A549 (cell line): ENCODE results near the gene MYF5. TPM values are rescaled to one million over a fixed set of nuclear protein-coding genes. Genes with fewer than 3 reads are reported as not detected.

Experiments
- ATAC-seq, 2 experiments: fragments of 200-7000 bp in 1 of 2; fragments of >200 bp in 1 of 2; cut with Nextera tagmentation in 1 of 2; cut with Tn5 transposase in 1 of 2; 3 replicates each; pipeline versions ENCODE4 v1.8.0 to v1.9.1; 2018 to 2020; ENCODE audit warnings: mild to moderate bottlenecking in 1 of 2, moderate library complexity in 1 of 2
- CTCF ChIA-PET: fragments of 300-600 bp; sonication (Branson Sonifier 250); formaldehyde crosslinking; extraction: SDS; loops from one replicate; lab custom pipeline; 2021; ENCODE audit warnings: antibody characterized with exemption, inconsistent platforms; lab: Yijun Ruan, JAX
- POLR2A ChIA-PET: fragments of 350-600 bp; formaldehyde crosslinking; extraction: SDS; loops from one replicate; lab custom pipeline; 2021; ENCODE audit warnings: antibody characterized with exemption, inconsistent platforms; lab: Yijun Ruan, JAX
- DNase-seq, 2 experiments: peaks; one replicate each; pipeline versions ENCODE4 v3.0.0 to v3.0.0-alpha.2; 2011 to 2016; ENCODE audit warnings: low read depth in 1 of 2, low spot score in 1 of 2
- FAIRE-seq: peaks from 2 replicates; lab custom pipeline; 2011; peaks lifted over from hg19 to GRCh38; lab: Jason Lieb, UNC
- H3K27ac ChIP-seq, 2 experiments: fragments of >200 bp; sonication (Bioruptor Twin); formaldehyde crosslinking; 3 replicates each; pipeline ENCODE4 v1.5.1; 2016 to 2017
- H3K4me1 ChIP-seq: fragments of >200 bp; sonication (Bioruptor Twin); formaldehyde crosslinking; 3 replicates; pipeline ENCODE4 v1.6.1; 2016
- H3K4me2 ChIP-seq: fragments of >200 bp; sonication (Bioruptor Twin); formaldehyde crosslinking; 3 replicates; pipeline ENCODE4 v1.6.1; 2016
- H3K4me3 ChIP-seq: fragments of >200 bp; sonication (Bioruptor Twin); formaldehyde crosslinking; 3 replicates; pipeline ENCODE4 v1.5.1; 2016
- H3K9me3 ChIP-seq: fragments of >200 bp; sonication (Bioruptor Twin); formaldehyde crosslinking; 3 replicates; pipeline ENCODE4 v1.6.1; 2016
- ATOH8 ChIP-seq: fragments of 250-450 bp; sonication (Bioruptor Pico); IDR thresholded peaks from 2 replicates; pipeline ENCODE4 v1.5.0; 2020; ENCODE audit warnings: low read depth, mild to moderate bottlenecking, moderate library complexity
- CHD4 ChIP-seq: fragments of 200-600 bp; sonication (generic); IDR thresholded peaks from 2 replicates; pipeline ENCODE4 v1.6.1; 2016; ENCODE audit warnings: antibody characterized with exemption, mild to moderate bottlenecking, borderline replicate concordance
- CTCF ChIP-seq: fragments of >200 bp; sonication (Bioruptor Twin); formaldehyde crosslinking; IDR thresholded peaks from 3 replicates; pipeline ENCODE4 v1.5.1; 2016
- E2F6 ChIP-seq: IDR thresholded peaks from 2 replicates; pipeline ENCODE4 v1.6.1; 2012; ENCODE audit warnings: low read depth, borderline replicate concordance
- EHF ChIP-seq: fragments of 250-450 bp; sonication (Bioruptor Pico); IDR thresholded peaks from 2 replicates; pipeline ENCODE4 v1.5.0; 2020; ENCODE audit warnings: mild to moderate bottlenecking
- FOSL2 ChIP-seq, 2 experiments: fragments of 450-650 bp in 1 of 2; fragments of >200 bp in 1 of 2; sonication (Bioruptor Twin) in 1 of 2; formaldehyde crosslinking; IDR thresholded peaks; 2 replicates each; pipeline versions ENCODE4 v1.5.0 to v1.6.1; 2016 to 2020; ENCODE audit warnings: mild to moderate bottlenecking in 1 of 2, moderate library complexity in 1 of 2
- FOXS1 ChIP-seq: fragments of 250-450 bp; sonication (Bioruptor Pico); IDR thresholded peaks from 2 replicates; pipeline ENCODE4 v1.5.0; 2020; ENCODE audit warnings: mild to moderate bottlenecking, moderate library complexity
- HDAC2 ChIP-seq: fragments of 200-600 bp; sonication (generic); IDR thresholded peaks from 2 replicates; pipeline ENCODE4 v1.6.1; 2016
- HEYL ChIP-seq: fragments of 250-450 bp; sonication (Bioruptor Pico); IDR thresholded peaks from 2 replicates; pipeline ENCODE4 v1.8.0; 2021; ENCODE audit warnings: mild to moderate bottlenecking, moderate library complexity
- HOXA7 ChIP-seq: fragments of 250-450 bp; sonication (Bioruptor Pico); IDR thresholded peaks from 2 replicates; pipeline ENCODE4 v1.5.0; 2020; ENCODE audit warnings: mild to moderate bottlenecking, moderate library complexity
- HOXB5 ChIP-seq: fragments of 250-450 bp; sonication (Bioruptor Pico); IDR thresholded peaks from 2 replicates; pipeline ENCODE4 v1.5.0; 2020; ENCODE audit warnings: mild to moderate bottlenecking, moderate library complexity
- JUN ChIP-seq, 2 experiments: fragments of >200 bp; sonication (Bioruptor Twin); formaldehyde crosslinking; IDR thresholded peaks; 2 replicates in 1 of 2; 3 replicates in 1 of 2; pipeline ENCODE4 v1.6.1; 2016 to 2017
- KDM1A ChIP-seq: fragments of 200-600 bp; sonication (generic); IDR thresholded peaks from 2 replicates; pipeline ENCODE4 v1.6.1; 2016; ENCODE audit warnings: low read depth, mild to moderate bottlenecking
- KDM5A ChIP-seq: fragments of 200-600 bp; sonication (generic); IDR thresholded peaks from 2 replicates; pipeline ENCODE4 v1.6.1; 2016; ENCODE audit warnings: antibody characterized with exemption, mild to moderate bottlenecking
- MAX ChIP-seq: IDR thresholded peaks from 2 replicates; pipeline ENCODE4 v1.6.1; 2012
- MYC ChIP-seq: IDR thresholded peaks from 2 replicates; pipeline ENCODE4 v1.6.1; 2012; ENCODE audit warnings: mild to moderate bottlenecking, inconsistent platforms, low read length, improper control_type of control experiment, borderline replicate concordance
- NPAS2 ChIP-seq: fragments of 250-450 bp; sonication (Bioruptor Pico); IDR thresholded peaks from 2 replicates; pipeline ENCODE4 v1.8.0; 2022; ENCODE audit warnings: mild to moderate bottlenecking, moderate library complexity, borderline replicate concordance
- PHF8 ChIP-seq: fragments of 200-600 bp; sonication (generic); IDR thresholded peaks from 2 replicates; pipeline ENCODE4 v1.6.1; 2016; ENCODE audit warnings: low read depth, mild to moderate bottlenecking, antibody characterized with exemption, moderate library complexity, borderline replicate concordance
- POLR2A ChIP-seq: IDR thresholded peaks from 2 replicates; pipeline ENCODE4 v1.6.1; 2012; ENCODE audit warnings: mild to moderate bottlenecking, low read length
- POLR2AphosphoS2 ChIP-seq: conservative IDR thresholded peaks from 2 replicates; pipeline ENCODE4 v1.6.1; 2012; ENCODE audit warnings: low read length, improper control_type of control experiment, inconsistent platforms
- RAD21 ChIP-seq, 2 experiments: fragments of >200 bp in 1 of 2; sonication (Bioruptor Twin) in 1 of 2; formaldehyde crosslinking in 1 of 2; IDR thresholded peaks in 1 of 2; conservative IDR thresholded peaks in 1 of 2; 2 replicates in 1 of 2; 3 replicates in 1 of 2; pipeline ENCODE4 v1.6.1; 2012 to 2018; ENCODE audit warnings: inconsistent platforms in 1 of 2
- RARB ChIP-seq: fragments of 250-450 bp; sonication (Bioruptor Pico); IDR thresholded peaks from 2 replicates; pipeline ENCODE4 v1.8.0; 2021; ENCODE audit warnings: mild to moderate bottlenecking, moderate library complexity
- RFX5 ChIP-seq: fragments of 450-650 bp; IDR thresholded peaks from 2 replicates; pipeline ENCODE4 v1.7.1; 2014; ENCODE audit warnings: antibody characterized with exemption, mild to moderate bottlenecking, moderate library complexity
- RNF2 ChIP-seq: fragments of 200-600 bp; sonication (generic); IDR thresholded peaks from 2 replicates; pipeline ENCODE4 v1.6.1; 2016; ENCODE audit warnings: low read depth, mild to moderate bottlenecking, antibody characterized with exemption, moderate library complexity, borderline replicate concordance
- SREBF2 ChIP-seq: fragments of 450-650 bp; IDR thresholded peaks from 2 replicates; pipeline ENCODE4 v1.6.1; 2014; ENCODE audit warnings: mild to moderate bottlenecking, moderate library complexity
- TFCP2L1 ChIP-seq: fragments of 250-450 bp; sonication (Bioruptor Pico); IDR thresholded peaks from 2 replicates; pipeline ENCODE4 v1.5.0; 2021; ENCODE audit warnings: mild to moderate bottlenecking
- USF2 ChIP-seq: fragments of 450-650 bp; IDR thresholded peaks from 2 replicates; pipeline ENCODE4 v1.6.1; 2014; ENCODE audit warnings: antibody characterized with exemption
- ZSCAN20 ChIP-seq: fragments of 250-450 bp; sonication (Bioruptor Pico); IDR thresholded peaks from 2 replicates; pipeline ENCODE4 v1.8.0; 2022; ENCODE audit warnings: mild to moderate bottlenecking, moderate library complexity
- WGBS: methylation state at CpG from one replicate; pipeline ENCODE4 v1.1.6; 2017; ENCODE audit errors: missing lambda C conversion rate; 5-methylcytosine and 5-hydroxymethylcytosine counted together
- polyA plus RNA-seq, 4 experiments: library from polyadenylated mRNA; depleted of rRNA in 3 of 4; stranded (reverse); fragments of >200 nt; fragmentation: RNase III in 1 of 4; extraction: RNeasy Plus Mini Kit Qiagen cat#74134 plus additional on column Dnase treatment in 1 of 4; gene quantifications; 2 replicates in 3 of 4; 3 replicates in 1 of 4; pipeline ENCODE4 v1.2.3, GENCODE V29; 2011 to 2017

Gene MYF5
- polyA plus RNA-seq, 2 of the 4 experiments (the other 2 are of a cell fraction): not detected

- Histone ChIP-seq H3K4me3 (no peak overlapping the region), H3K4me2 (no peak overlapping the region), H3K4me1 (no peaks in the 10 kb centered on the region), H3K27ac (no peak overlapping the region), H3K9me3 (no peaks in the 10 kb centered on the region)
- FAIRE-seq (no peak), ATAC-seq (no peak), DNase-seq (no peak)
- WGBS: 29% methylated on average over 3 of the region's 3 CpGs
- POLR2A ChIA-PET: no interaction called here
- CTCF ChIA-PET: no interaction called here
- no peak for TF ChIP-seq NPAS2
- TF ChIP-seq RNF2: no peak
Measured at GRCh38 chr12:80681786-80682185, 34.9 kb upstream of the MYF5 start.

GRCh38 chr12:80684077-80684495 is 32.6 kb upstream of the MYF5 start:
- no peak overlapping the region for H3K27ac ChIP-seq
- no peak overlapping the region for H3K4me3 ChIP-seq
- CTCF ChIA-PET: no interaction called here
- WGBS: 65% methylated on average over 7 of the region's 7 CpGs
- no peak overlapping the region for H3K4me2 ChIP-seq
- TF ChIP-seq SREBF2 (no peak), PHF8 (no peak)
- TF ChIP-seq, all 56 proteins: peak for 0
- DNase-seq (no peak), FAIRE-seq (no peak), ATAC-seq (no peak)
- Histone ChIP-seq H3K4me1 (no peaks in the 10 kb centered on the region), H3K9me3 (no peaks in the 10 kb centered on the region)
- POLR2A ChIA-PET: no interaction called here

- Histone ChIP-seq H3K9me3 (no peaks in the 10 kb centered on the region), H3K4me1 (no peaks in the 10 kb centered on the region), H3K4me3 (no peak overlapping the region), H3K4me2 (no peak overlapping the region), H3K27ac (no peak overlapping the region)
- ATAC-seq (no peak), FAIRE-seq (no peak), DNase-seq (no peak)
- WGBS: 49% methylated on average over 1 of the region's 1 CpG
- POLR2A ChIA-PET: no interaction called here
- TF ChIP-seq MYC (no peak), PHF8 (no peak), NPAS2 (no peak), CHD4 (no peak), HEYL (CRISPR knock-in tag) (no peak), HDAC2 (no peak), JUN (IDR thresholded peaks at IDR 0.05) (no peak), MAX (no peak), HOXA7 (CRISPR knock-in tag) (no peak), TFCP2L1 (CRISPR knock-in tag) (no peak), POLR2AphosphoS2 (no peak), RFX5 (no peak), HOXB5 (no peak), FOSL2 (IDR thresholded peaks at IDR 0.05) (no peak), FOSL2 (CRISPR knock-in tag; IDR thresholded peaks at IDR 0.05) (no peak)
- CTCF ChIA-PET: no interaction called here
Measured at GRCh38 chr12:80690090-80690489, 26.6 kb upstream of the MYF5 start.

- Histone ChIP-seq H3K4me3 (no peak overlapping the region), H3K9me3 (no peaks in the 10 kb centered on the region), H3K4me2 (no peak overlapping the region), H3K4me1 (no peaks in the 10 kb centered on the region), H3K27ac (no peak overlapping the region)
- FAIRE-seq: no peak
- WGBS: 29% methylated on average over 2 of the region's 2 CpGs
- no peak for TF ChIP-seq ATOH8
- no peak for TF ChIP-seq KDM5A
- no peak for TF ChIP-seq EHF (CRISPR knock-in tag)
- no peak for TF ChIP-seq FOXS1 (CRISPR knock-in tag)
- no peak for TF ChIP-seq E2F6
- no peak for TF ChIP-seq HEYL (CRISPR knock-in tag)
- TF ChIP-seq KDM1A: no peak
- no peak for TF ChIP-seq CTCF
- no peak for TF ChIP-seq RAD21 (conservative IDR thresholded peaks at IDR 0.05 in 1 of 2, IDR thresholded peaks at IDR 0.05 in 1 of 2)
- TF ChIP-seq ZSCAN20 (CRISPR knock-in tag): no peak
- TF ChIP-seq USF2: no peak
- no peak for TF ChIP-seq HOXA7 (CRISPR knock-in tag)
- TF ChIP-seq RARB (CRISPR knock-in tag): no peak
- TF ChIP-seq RFX5: no peak
- no peak for TF ChIP-seq POLR2A
- no peak for ATAC-seq
- DNase-seq: no peak
- ChIA-PET CTCF (no interaction called here), POLR2A (no interaction called here)
Measured at GRCh38 chr12:80690513-80690912, 26.2 kb upstream of the MYF5 start.
